Fibroblast of lung (primary cell): Measurements from ENCODE around the gene NAV1. TPM values are rescaled to one million over a fixed set of nuclear protein-coding genes. Genes with fewer than 3 reads are reported as not detected.

Experiments used
- DNase-seq, 2 donors: peaks; one replicate each; pipeline versions ENCODE4 v3.0.0 to v3.0.0-alpha.2; 2010; ENCODE audit warnings: low read depth in 2 of 2
- H2AFZ ChIP-seq: 2 replicates; pipeline ENCODE4 v1.5.1; 2012; ENCODE audit warnings: low read length, control low read depth, inconsistent platforms
- H3K27ac ChIP-seq: 2 replicates; pipeline ENCODE4 v1.5.1; 2011; ENCODE audit warnings: low read length, control low read depth; ENCODE audit not compliant: insufficient read depth
- H3K27me3 ChIP-seq: 2 replicates; pipeline ENCODE4 v1.5.1; 2011; ENCODE audit warnings: mild to moderate bottlenecking, low read length; ENCODE audit not compliant: control insufficient read depth, insufficient read depth
- H3K36me3 ChIP-seq: 2 replicates; pipeline ENCODE4 v1.5.1; 2011; ENCODE audit warnings: low read length; ENCODE audit not compliant: control insufficient read depth, insufficient read depth
- H3K4me1 ChIP-seq: 2 replicates; pipeline ENCODE4 v1.5.1; 2011; ENCODE audit warnings: low read length; ENCODE audit not compliant: control insufficient read depth, insufficient read depth; ENCODE audit errors: extremely low read depth
- H3K4me2 ChIP-seq: 2 replicates; pipeline ENCODE4 v1.5.1; 2011; ENCODE audit warnings: low read length, control low read depth; ENCODE audit not compliant: insufficient read depth; ENCODE audit errors: extremely low read depth
- H3K4me3 ChIP-seq, 4 experiments: fragments of 200-600 bp in 1 of 4; sonication (generic) in 1 of 4; replicated peaks in 1 of 4; 2 replicates each; pipeline ENCODE4 v1.5.1; 2011 to 2016; ENCODE audit warnings: low read length in 4 of 4, low read depth in 3 of 4, mild to moderate bottlenecking in 3 of 4, control low read depth in 2 of 4, inconsistent platforms in 1 of 4, mixed read lengths in 1 of 4; ENCODE audit not compliant: insufficient read depth in 1 of 4; ENCODE audit errors: control extremely low read depth in 1 of 4
- H3K79me2 ChIP-seq: 2 replicates; pipeline ENCODE4 v1.5.1; 2012; ENCODE audit warnings: mild to moderate bottlenecking, low read length, inconsistent platforms; ENCODE audit not compliant: control insufficient read depth, insufficient read depth
- H3K9ac ChIP-seq: 2 replicates; pipeline ENCODE4 v1.5.1; 2011; ENCODE audit warnings: mild to moderate bottlenecking, low read length, control low read depth; ENCODE audit not compliant: insufficient read depth
- H3K9me3 ChIP-seq: 2 replicates; pipeline ENCODE4 v1.5.1; 2012; ENCODE audit warnings: low read depth, low read length; ENCODE audit not compliant: control insufficient read depth, insufficient read depth
- H4K20me1 ChIP-seq: 2 replicates; pipeline ENCODE4 v1.5.1; 2011; ENCODE audit warnings: low read length; ENCODE audit not compliant: control insufficient read depth, insufficient read depth; ENCODE audit errors: extremely low read depth
- CTCF ChIP-seq, 2 donors: IDR thresholded peaks in 1 of 2; conservative IDR thresholded peaks in 1 of 2; 1 replicate in 1 of 2; 2 replicates in 1 of 2; pipeline ENCODE4 v1.5.1; 2011 to 2012; ENCODE audit warnings: low read length in 2 of 2, control low read depth in 1 of 2, inconsistent platforms in 1 of 2, low read depth in 1 of 2, mild to moderate bottlenecking in 1 of 2
- EZH2 ChIP-seq: IDR thresholded peaks from 2 replicates; pipeline ENCODE4 v1.5.1; 2012; ENCODE audit warnings: low read length, control low read depth, mild to moderate bottlenecking; ENCODE audit errors: missing control alignments
- polyA plus RNA-seq, 2 donors: library from polyadenylated mRNA; depleted of rRNA in 1 of 2; stranded (reverse) in 1 of 2; unstranded in 1 of 2; fragments of >200 nt; gene quantifications; 2 replicates each; pipeline ENCODE4 v1.2.1, GENCODE V29; 2011 to 2012; ENCODE audit warnings: missing spikeins in 1 of 2
- total RNA-seq: library from RNA; depleted of rRNA; stranded (reverse); fragments of >200 nt; gene quantifications from 2 replicates; pipeline ENCODE4 v1.2.1, GENCODE V29; 2014

Gene NAV1
- total and polyA plus RNA-seq, 2 donors (not counting 1 experiment from before 2014, with no cell fraction given), result 19.8 to 64.0 TPM

GRCh38 chr1:201582705-201583442, 43.9 kb downstream of the NAV1 start:
- no peak for TF ChIP-seq CTCF (conservative IDR thresholded peaks at IDR 0.05 in 1 of 2, IDR thresholded peaks at IDR 0.05 in 1 of 2; ENCODE audit: low read depth in 1 of 2, low read length in 2 of 2)
- no peak for TF ChIP-seq EZH2
- Histone ChIP-seq H4K20me1 (no peaks in the 10 kb centered on the region), H3K9me3 (no peaks in the 10 kb centered on the region), H3K9ac (no peak overlapping the region), H2AFZ (no peak overlapping the region), H3K4me1 (peaks cover 23% of the 10 kb centered on the region), H3K4me2 (no peak overlapping the region), H3K36me3 (no peaks in the 10 kb centered on the region), H3K79me2 (peaks cover 15% of the 10 kb centered on the region), H3K27ac (peak overlapping the region; percentile 49), H3K27me3 (no peaks in the 10 kb centered on the region), H3K4me3 (no peak overlapping the region)
- DNase-seq, result peak; percentile 55 to 56

GRCh38 chr1:201583663-201584062, 44.7 kb downstream of the NAV1 start:
- H3K9ac ChIP-seq, result no peak overlapping the region
- H3K27ac ChIP-seq, result peak overlapping the region; percentile 45
- no peak for DNase-seq
- peaks cover 23% of the 10 kb centered on the region for H3K4me1 ChIP-seq
- peaks cover 11% of the 10 kb centered on the region for H3K79me2 ChIP-seq
- no peak overlapping the region for H3K4me3 ChIP-seq
- H3K36me3 ChIP-seq, result no peaks in the 10 kb centered on the region
- H3K27me3 ChIP-seq, result no peaks in the 10 kb centered on the region
- no peak overlapping the region for H3K4me2 ChIP-seq
- no peaks in the 10 kb centered on the region for H4K20me1 ChIP-seq
- no peak for TF ChIP-seq CTCF (conservative IDR thresholded peaks at IDR 0.05 in 1 of 2, IDR thresholded peaks at IDR 0.05 in 1 of 2; ENCODE audit: low read depth in 1 of 2, low read length in 2 of 2)
- no peak for TF ChIP-seq EZH2
- no peaks in the 10 kb centered on the region for H3K9me3 ChIP-seq
- no peak overlapping the region for H2AFZ ChIP-seq

GRCh38 chr1:201584471-201585092, 45.7 kb downstream of the NAV1 start:
- Histone ChIP-seq H3K79me2 (peaks cover 11% of the 10 kb centered on the region), H3K9ac (no peak overlapping the region), H3K4me1 (peaks cover 23% of the 10 kb centered on the region), H3K36me3 (no peaks in the 10 kb centered on the region), H3K9me3 (no peaks in the 10 kb centered on the region), H3K4me2 (peak overlapping the region; percentile 11), H3K4me3 (no peak overlapping the region), H4K20me1 (no peaks in the 10 kb centered on the region), H2AFZ (no peak overlapping the region), H3K27me3 (no peaks in the 10 kb centered on the region), H3K27ac (peak overlapping the region; percentile 57)
- no peak for TF ChIP-seq CTCF (conservative IDR thresholded peaks at IDR 0.05 in 1 of 2, IDR thresholded peaks at IDR 0.05 in 1 of 2; ENCODE audit: low read depth in 1 of 2, low read length in 2 of 2)
- TF ChIP-seq EZH2, result no peak
- DNase-seq, result peak; percentile 85 to 87
